Stomach (tissue), 4 donors: ENCODE results near the gene OTUD7B.

Source experiments
- POLR2A ChIP-seq, 4 donors: fragments of 450-650 bp; IDR thresholded peaks; one replicate each; pipeline ENCODE4 v1.6.1; 2016; ENCODE audit warnings: antibody characterized with exemption in 4 of 4, control low read depth in 2 of 4, mild to moderate bottlenecking in 1 of 4, moderate library complexity in 1 of 4
- POLR2AphosphoS5 ChIP-seq, 3 donors: sonication (generic); formaldehyde crosslinking; IDR thresholded peaks; one replicate each; pipeline ENCODE4 v1.6.1; 2016; ENCODE audit warnings: antibody characterized with exemption in 3 of 3

- peak in 1 of 4 donors; percentile 8 for TF ChIP-seq POLR2A (IDR thresholded peaks at IDR 0.05)
- TF ChIP-seq POLR2AphosphoS5 (IDR thresholded peaks at IDR 0.05): peak; percentile 61 to 88 (median 85)
Observed at GRCh38 chr1:150010393-150011115, at the start of gene OTUD7B.
